ENCODE data around the gene TRPM5.

The TRPM5 gene

GRCh38 chr11:2420502-2421225, 23.6 kb downstream of the TRPM5 start:
- DNase-seq, result peak; percentile 37

GRCh38 chr11:2419638-2420501, 24.4 kb downstream of the TRPM5 start:
- no peak for DNase-seq

DNA sequence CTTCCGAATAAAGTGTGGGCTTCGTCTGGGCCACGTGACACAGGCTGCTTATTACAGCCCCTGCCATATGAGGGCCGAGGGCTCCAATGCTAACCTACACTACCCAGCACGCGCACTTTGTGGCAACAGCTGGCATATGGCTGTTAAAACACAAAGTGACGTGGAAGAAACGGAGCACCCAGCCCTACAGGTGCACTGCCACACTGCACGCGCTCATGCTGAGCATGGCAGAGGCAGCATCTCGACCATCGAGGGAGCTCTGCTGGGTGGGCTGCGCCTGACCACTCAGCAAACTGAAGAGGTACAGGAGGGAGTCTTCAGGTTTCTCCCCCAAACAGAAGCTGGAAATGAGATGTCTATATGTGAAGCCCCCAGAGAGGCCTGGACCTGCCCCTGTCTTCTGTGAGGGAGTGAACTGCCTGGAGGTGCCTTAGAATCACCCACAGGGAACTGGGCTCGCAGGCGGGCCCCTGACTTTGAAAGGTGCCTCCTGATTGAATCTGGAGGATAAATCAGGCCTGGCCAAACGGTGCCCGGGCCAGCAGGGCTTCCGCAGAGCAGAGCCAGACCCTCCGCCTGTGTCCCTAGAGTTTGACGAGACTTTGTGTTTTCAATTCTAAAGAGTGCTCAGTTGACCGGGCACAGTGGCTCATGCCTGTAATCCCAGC, 25.5 kb downstream of the TRPM5 start:
- no peak for DNase-seq

- DNase-seq, result no peak
These were observed 26.2 kb downstream of the TRPM5 start for GRCh38 chr11:2417856-2418692.

- DNase-seq, result no peak
These were observed 27.5 kb downstream of the TRPM5 start for GRCh38 chr11:2416765-2417164.

- no peak for DNase-seq
These were observed 28.5 kb downstream of the TRPM5 start for GRCh38 chr11:2415601-2416380.

- no peak for DNase-seq
These were observed 29.1 kb downstream of the TRPM5 start for GRCh38 chr11:2415171-2415570.

DNA sequence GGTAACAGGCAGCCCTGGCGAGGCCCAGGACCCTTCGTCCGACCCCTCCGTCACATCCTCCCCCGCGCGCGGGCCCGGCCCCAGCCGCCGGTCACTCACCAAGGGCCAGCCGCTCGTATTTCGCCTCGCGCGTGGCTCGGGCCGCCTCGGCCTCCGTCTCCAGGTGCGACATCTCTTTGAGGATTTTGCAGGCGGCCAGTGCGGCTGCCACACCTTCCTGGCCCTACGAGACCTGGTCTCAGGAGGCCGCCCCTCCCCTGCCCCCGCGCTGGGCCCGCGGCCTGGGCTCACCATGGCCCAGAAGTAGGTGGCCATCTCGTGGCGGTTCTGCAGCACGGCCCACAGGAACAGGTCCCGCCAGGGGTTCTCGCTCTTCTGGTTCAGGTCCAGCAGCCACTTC, 29.7 kb downstream of the TRPM5 start:
- no peak for DNase-seq

GRCh38 chr11:2413742-2414579, 30.4 kb downstream of the TRPM5 start:
- no peak for DNase-seq

GRCh38 chr11:2412323-2412722, 32.0 kb downstream of the TRPM5 start:
- DNase-seq, result no peak

DNA sequence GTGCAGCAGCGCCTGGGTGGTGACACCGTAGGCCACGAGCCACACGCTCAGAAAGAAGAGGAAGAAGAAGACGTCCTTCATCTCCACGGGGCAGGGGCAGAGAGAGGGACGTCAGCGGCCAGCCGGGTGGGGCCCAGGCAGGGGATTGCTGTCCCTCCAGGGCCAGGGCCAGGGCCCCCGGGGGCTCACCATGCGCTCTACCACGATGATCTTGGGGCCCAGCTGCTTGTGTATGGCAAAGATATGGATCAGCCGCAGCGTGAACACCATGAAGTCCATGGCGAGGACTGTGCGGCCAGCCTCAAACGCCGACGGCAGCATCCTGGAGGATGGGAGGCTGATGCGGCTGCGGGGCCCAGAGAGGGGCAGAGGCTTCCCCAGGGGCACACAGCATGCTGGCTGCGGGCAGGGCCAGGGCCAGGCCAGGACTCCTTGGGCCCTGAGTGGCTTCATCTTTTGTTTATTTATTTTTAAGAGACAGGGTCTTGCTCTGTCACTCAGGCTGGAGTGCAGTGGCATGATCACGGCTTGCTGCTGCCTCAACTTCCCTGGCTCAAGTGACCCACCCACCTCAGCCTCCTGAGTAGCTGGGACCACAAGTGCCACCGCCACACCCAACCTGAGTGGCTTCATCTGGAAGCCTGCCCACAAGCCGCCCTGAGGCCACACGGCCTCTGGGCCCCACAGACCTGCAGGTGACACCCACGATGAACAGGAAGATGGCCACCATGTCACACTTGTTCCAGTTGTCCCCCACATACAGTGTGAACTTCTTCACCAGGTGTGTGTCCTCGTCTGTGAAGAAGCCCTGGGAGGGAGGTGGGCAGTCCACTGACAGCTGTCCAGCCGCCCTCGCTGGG, 32.6 kb downstream of the TRPM5 start:
- DNase-seq, result no peak

DNA sequence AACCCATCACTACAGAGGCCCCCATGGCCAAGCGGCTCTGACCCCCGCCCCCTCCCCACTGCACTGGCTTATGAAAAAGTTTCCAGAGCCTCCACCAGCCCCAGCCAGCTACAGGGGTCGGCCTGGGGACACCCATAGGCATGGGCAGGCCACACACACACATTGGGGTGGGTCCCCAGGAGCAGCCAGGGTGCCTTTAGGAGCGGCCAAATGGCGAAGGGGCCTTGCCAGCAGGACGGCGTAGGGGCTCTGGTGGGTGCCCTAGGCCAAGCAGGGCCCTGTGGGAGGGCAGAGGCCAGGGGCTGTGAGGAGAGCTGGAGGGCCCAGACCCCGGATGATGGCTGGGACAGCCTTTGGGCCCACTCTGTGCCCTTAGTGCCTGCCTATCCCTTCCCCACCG, 33.7 kb downstream of the TRPM5 start:
- DNase-seq, result no peak

DNA sequence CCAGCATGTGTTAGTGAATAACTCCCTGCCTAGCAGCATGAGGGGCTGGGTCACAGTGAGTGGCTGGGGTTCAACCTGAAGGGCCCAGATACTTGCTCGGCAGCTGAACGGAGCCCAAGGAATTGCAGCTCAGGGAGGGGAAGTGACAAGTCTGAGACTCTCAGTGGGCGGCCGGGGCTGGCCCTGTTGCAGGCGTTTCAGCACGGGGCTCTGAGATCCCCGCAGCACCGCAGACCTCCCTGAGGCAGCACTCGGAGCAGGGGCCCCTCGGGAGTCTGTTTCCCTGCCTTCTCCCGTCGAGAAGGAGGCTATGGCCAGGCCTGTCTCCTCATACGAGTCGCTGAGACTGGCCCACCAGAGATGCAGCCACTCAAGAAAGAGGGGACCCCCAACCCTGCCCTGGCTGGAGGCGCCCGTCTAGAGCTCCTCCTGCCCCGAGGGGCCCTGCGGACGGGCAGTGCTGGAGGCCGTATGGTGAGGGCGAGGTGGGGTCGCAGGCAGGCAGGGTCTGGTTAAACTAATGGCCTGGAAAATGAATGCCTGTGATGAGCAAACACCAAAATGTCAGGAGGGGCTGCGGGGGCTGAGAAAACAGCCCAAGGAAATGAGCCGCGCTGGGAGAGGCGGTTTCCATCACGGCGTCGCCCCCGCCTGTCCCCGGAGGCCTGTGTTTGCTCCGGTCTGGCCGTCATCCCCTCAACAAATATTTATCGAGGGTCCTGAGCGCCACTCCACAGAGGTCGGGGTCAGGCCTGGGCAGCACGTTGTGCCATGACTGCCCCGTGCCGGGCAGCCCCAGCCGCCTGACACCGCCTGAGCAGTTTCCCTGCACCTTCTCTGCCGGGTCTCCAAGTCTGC, 34.5 kb downstream of the TRPM5 start:
- DNase-seq, result no peak

GRCh38 chr11:2409126-2409525, 35.2 kb downstream of the TRPM5 start:
- no peak for DNase-seq

DNA sequence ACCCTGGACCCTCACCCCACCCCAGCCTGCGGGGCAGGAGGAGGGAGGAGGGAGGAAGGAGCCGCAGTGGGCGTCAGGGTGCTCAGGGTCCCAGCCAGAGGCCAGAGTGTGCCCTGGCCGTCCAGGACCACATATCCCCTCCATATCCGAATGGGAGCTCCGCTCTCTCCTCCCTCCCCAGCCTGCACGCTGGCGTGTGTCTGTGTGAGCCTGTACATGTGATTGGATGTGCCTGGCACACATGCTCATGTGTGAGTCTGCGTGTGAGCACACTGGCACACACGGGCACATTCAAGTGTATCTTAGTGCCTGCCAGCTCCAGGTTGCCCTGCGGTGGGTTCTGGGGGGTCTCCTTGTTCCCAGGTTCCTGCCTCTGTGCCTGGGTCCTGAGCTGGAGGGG, 35.6 kb downstream of the TRPM5 start:
- DNase-seq, result no peak

DNA sequence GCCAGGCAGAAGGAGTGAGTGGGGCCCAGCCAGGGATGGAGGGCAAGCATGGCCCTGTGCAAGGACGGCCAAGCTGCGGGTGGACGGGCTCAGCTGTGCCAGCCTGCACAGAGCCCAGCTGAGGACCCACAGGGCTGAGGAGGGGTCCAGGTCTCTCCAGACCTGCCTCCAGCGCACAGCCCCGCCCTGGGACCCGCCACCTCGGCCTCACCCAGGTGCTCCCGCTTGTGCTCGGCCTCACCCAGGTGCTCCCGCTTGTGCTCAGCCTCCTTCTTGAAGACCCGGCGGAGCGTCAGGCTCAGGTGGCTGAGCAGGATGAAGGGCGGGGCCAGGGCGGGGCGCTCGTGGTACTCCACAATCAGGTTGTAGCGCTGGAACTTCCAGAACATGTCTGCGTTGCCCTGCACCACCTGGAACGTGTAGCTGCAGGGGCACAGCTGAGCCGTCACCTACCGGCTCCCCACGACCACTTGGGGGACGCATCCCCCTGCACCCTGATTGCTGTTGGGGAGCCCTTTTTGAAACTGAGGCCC, 37.4 kb downstream of the TRPM5 start:
- no peak for DNase-seq

DNA sequence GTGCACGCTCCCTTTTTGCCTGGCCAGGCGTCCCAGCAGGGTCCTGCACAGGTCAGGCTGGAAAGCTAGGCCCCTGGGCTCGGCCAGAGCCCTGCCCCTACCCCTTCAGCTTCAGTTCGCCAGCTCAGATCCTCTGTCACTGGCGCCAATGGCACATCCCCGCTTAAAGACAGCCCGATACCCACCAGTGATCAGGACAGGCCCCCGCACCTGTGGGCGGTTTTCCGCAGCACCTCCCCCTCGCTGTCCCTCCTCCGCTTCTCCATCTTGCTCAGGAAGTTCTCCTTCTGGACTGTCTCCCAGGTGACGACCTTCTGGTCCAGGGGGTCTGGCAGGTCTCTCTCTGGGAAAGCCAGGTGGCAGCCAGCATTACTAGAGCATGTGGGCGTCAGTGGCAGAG, 37.9 kb downstream of the TRPM5 start:
- no peak for DNase-seq

GRCh38 chr11:2404735-2405196, 39.5 kb downstream of the TRPM5 start:
- no peak for DNase-seq

Measured in activated gamma-delta T cell (primary cell).